ENCODE data around the gene GPHN. TPM values are rescaled to one million over a fixed set of nuclear protein-coding genes. Genes with fewer than 3 reads are reported as not detected.

Gene GPHN
- total and polyA plus RNA-seq, 2 of the 8 experiments (the other 6 are each of a cell fraction or from before 2014, with no cell fraction given): 6.0 to 16.0 TPM

GRCh38 chr14:66508547-66508845 lies 549 bp downstream of the GPHN start (continued):
- TF ChIP-seq RBBP5 (IDR thresholded peaks at IDR 0.05; ENCODE audit: borderline replicate concordance, low read depth, low read length): peak; percentile 32; the same call in 1 of the 2 replicates
- TF ChIP-seq PHF8 (conservative IDR thresholded peaks at IDR 0.05; ENCODE audit: low read depth, low read length): 0 out of 2 replicates have a peak, but pooled peaks have one; percentile 12
- no peak for TF ChIP-seq SP4 (IDR thresholded peaks at IDR 0.05; ENCODE audit: low read length)
- TF ChIP-seq CREB1 (IDR thresholded peaks at IDR 0.05): no peak
- no peak for TF ChIP-seq MAFK (IDR thresholded peaks at IDR 0.05; ENCODE audit: low read depth, low read length)
- TF ChIP-seq USF2 (IDR thresholded peaks at IDR 0.05; ENCODE audit: low read length): no peak
- TF ChIP-seq SAP30 (IDR thresholded peaks at IDR 0.05; ENCODE audit: insufficient read depth, insufficient replicate concordance, low read length): peak; percentile 17
- TF ChIP-seq CTBP2 (IDR thresholded peaks at IDR 0.05; ENCODE audit: borderline replicate concordance, insufficient read depth, insufficient read length, low read length): no peak
- 0 out of 2 replicates have a peak, but pooled peaks have one; percentile 7 for TF ChIP-seq KDM5A (IDR thresholded peaks at IDR 0.05; ENCODE audit: low read length)
- TF ChIP-seq TEAD4 (IDR thresholded peaks at IDR 0.05; ENCODE audit: low read depth, low read length): no peak
- TF ChIP-seq SP1 (IDR thresholded peaks at IDR 0.05; ENCODE audit: low read depth, low read length): no peak
- TF ChIP-seq EP300 (IDR thresholded peaks at IDR 0.05; ENCODE audit: borderline replicate concordance in 1 of 2, low read depth in 2 of 2, low read length in 2 of 2): no peak
- TF ChIP-seq KDM4A (IDR thresholded peaks at IDR 0.05; ENCODE audit: low read depth, low read length, severe bottlenecking): peak; percentile 76
- no peak for TF ChIP-seq EZH2 (IDR thresholded peaks at IDR 0.05; ENCODE audit: low read depth, low read length, severe bottlenecking)

Measured in H1 (cell line).